Activated CD8-positive, alpha-beta T cell treated with anti-CD3 and anti-CD28 coated beads, Interleukin-2, amount 10 ng/mL, durations not matched to agents 7 days and 5 days (primary cell): ENCODE data around the gene MYO18A. TPM values are rescaled to one million over a fixed set of nuclear protein-coding genes. Genes with fewer than 3 reads are reported as not detected.

ENCODE experiments used
- ATAC-seq: fragments of 150-1000 bp; cut with Tn5 transposase; one replicate; pipeline ENCODE4 v1.10.0; 2021; ENCODE audit warnings: moderate library complexity
- CTCF ChIA-PET: fragments of 350-600 bp; sonication (Branson Sonifier 250); formaldehyde crosslinking; loops from one replicate; lab custom pipeline; 2021; ENCODE audit warnings: antibody characterized with exemption; lab: Charles Lee
- POLR2A ChIA-PET: fragments of 350-600 bp; sonication (Branson Sonifier 250); formaldehyde crosslinking; loops from one replicate; lab custom pipeline; 2021; ENCODE audit warnings: antibody characterized with exemption; lab: Charles Lee
- DNase-seq: peaks from one replicate; pipeline ENCODE4 v3.0.0-alpha.2; 2020
- H3K27ac Mint-ChIP-seq: one replicate; pipeline ENCODE4 v1.8.0; 2021; ENCODE audit warnings: mild to moderate bottlenecking, mixed read lengths
- H3K27me3 Mint-ChIP-seq: one replicate; pipeline ENCODE4 v1.8.0; 2021; ENCODE audit warnings: low read depth, mixed read lengths
- H3K36me3 Mint-ChIP-seq: one replicate; pipeline ENCODE4 v1.8.0; 2021; ENCODE audit warnings: low read depth, mixed read lengths
- H3K4me1 Mint-ChIP-seq: one replicate; pipeline ENCODE4 v1.8.0; 2021; ENCODE audit warnings: low read depth, mixed read lengths
- H3K4me3 Mint-ChIP-seq: one replicate; pipeline ENCODE4 v1.8.0; 2021; ENCODE audit warnings: mild to moderate bottlenecking, mixed read lengths
- H3K9me3 Mint-ChIP-seq: one replicate; pipeline ENCODE4 v1.8.0; 2022; ENCODE audit warnings: mixed read lengths; ENCODE audit not compliant: insufficient read depth
- total RNA-seq, 2 experiments: library from RNA; stranded (reverse); gene quantifications; one replicate each; pipeline ENCODE4 v1.2.3, GENCODE V29; 2021

Gene MYO18A
- total RNA-seq, 2 experiments from 2014 or later, result 53.4 to 53.8 TPM

DNA sequence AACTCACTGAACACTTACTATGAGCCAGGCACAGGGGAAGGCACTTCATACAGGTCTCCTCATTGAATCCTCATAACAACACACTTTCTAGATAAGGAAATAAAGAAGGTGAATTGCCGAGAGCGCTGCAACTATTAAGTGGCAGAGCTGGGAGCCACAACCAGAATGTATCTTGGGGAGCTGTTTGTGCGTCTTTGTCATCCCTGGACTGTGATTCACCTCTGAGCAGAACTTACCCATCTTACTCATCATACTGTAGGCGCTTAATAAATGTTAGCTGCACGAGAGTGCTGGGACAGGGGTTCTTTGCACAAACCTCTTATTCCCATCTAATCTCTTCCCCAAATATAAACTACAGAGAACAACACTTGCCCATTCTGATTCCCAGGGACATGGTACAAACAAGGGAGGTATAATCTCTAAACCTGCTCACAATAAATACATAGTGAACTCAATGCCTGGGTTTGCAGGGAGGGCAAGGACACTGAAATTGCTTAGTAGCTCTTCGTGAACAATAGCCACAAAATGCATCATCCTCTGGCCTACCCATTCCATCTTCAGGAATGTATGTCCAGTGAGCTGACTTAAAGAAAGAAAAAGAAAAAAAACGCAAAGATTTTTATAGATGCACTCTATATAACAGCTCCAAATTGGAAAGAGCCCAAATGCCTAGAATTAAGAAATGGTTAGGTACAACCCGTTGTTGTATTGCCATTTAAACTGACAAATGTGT is 43.0 kb downstream of the MYO18A start:
- H3K36me3 Mint-ChIP-seq, result peaks cover 28% of the 10 kb centered on the region
- DNase-seq, result no peak
- peak overlapping the region; percentile 98 for H3K27ac Mint-ChIP-seq

DNA sequence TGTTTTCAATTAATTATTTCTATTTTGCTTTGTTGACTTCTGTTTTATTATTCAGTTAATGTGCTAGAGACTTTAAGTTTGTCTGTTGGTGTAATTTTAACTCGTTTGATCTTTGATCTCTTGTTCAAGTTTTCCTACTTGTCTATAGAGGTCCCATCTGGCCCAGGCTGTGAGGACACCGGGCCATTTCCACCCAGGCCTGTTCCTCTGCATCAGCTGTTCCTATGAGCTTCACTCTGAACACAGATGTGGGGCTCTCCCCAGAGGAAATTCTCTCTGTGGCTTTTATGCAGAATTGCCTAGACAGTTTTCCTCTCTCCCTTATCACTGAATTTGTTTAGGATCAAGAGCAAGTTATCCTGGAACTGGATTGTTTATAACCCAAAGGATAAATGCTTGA is 44.7 kb downstream of the MYO18A start:
- POLR2A ChIA-PET, result no interaction called here
- H3K27me3 Mint-ChIP-seq, result no peaks in the 10 kb centered on the region
- CTCF ChIA-PET, result interaction anchor here (1.8 to 20.1 kb wide), 3 partner anchors 11 to 19 kb away, joined by 9 to 414 read pairs (median 66); no protein-coding TSS in a partner anchor
- no peak overlapping the region for H3K4me3 Mint-ChIP-seq
- peaks cover 68% of the 10 kb centered on the region for H3K4me1 Mint-ChIP-seq
- ATAC-seq (no peak), DNase-seq (no peak)
- no peak overlapping the region for H3K27ac Mint-ChIP-seq
- no peaks in the 10 kb centered on the region for H3K9me3 Mint-ChIP-seq
- H3K36me3 Mint-ChIP-seq, result peaks cover 28% of the 10 kb centered on the region

More for the DNA sequence above, 43.0 kb downstream of the MYO18A start:
- ChIA-PET CTCF (interaction anchor here (1.0 to 20.1 kb wide), 10 partner anchors 8 to 455 kb away, joined by 3 to 414 read pairs (median 11); partner anchors contain the start of genes ANKRD13B and MYO18A), POLR2A (interaction anchor here (1.2 kb wide), 1 partner anchor 157 kb away, joined by 3 read pairs; the partner anchor contains the start of gene NUFIP2)
- H3K27me3 Mint-ChIP-seq, result no peaks in the 10 kb centered on the region
- ATAC-seq, result no peak
- H3K4me1 Mint-ChIP-seq, result peaks cover 62% of the 10 kb centered on the region
- peak overlapping the region; percentile 92 for H3K4me3 Mint-ChIP-seq
- no peaks in the 10 kb centered on the region for H3K9me3 Mint-ChIP-seq

DNA sequence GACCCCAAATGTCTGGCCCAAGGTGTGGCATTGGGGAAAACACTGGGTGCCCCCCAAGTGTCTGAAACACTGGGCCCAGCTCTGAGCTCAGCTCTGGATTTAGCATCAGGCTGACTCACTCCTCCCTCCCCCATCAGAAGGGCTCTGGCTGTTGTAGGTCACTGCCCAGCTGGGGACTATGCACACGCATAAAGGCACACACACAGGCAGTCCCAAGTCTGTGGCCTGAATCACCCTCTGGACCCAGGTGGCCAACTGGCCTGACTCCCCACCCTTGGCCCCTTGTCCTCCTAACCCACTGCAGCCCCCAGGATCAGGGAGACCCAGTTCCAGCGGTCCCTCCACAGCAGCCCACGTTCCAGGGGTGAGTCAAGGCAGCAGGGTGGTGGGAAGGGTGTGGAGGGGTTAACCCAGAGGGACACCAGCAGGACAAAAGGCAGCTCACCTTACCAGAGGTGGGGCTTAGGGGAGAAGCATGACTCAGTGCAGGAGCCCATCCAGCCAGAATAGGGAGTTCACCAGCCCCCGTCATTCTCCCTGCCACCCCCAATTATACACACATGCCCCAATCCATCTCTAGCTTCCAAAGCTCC is 47.0 kb downstream of the MYO18A start:
- ChIA-PET CTCF (interaction anchor here (2.2 to 20.1 kb wide), 6 partner anchors 9 to 180 kb away, joined by 8 to 414 read pairs (median 43); no protein-coding TSS in a partner anchor), POLR2A (no interaction called here)
- no peaks in the 10 kb centered on the region for H3K9me3 Mint-ChIP-seq
- H3K4me1 Mint-ChIP-seq, result peaks cover 52% of the 10 kb centered on the region
- H3K27me3 Mint-ChIP-seq, result no peaks in the 10 kb centered on the region
- peak overlapping the region; percentile 20 for H3K27ac Mint-ChIP-seq
- H3K4me3 Mint-ChIP-seq, result no peak overlapping the region
- no peak for DNase-seq
- H3K36me3 Mint-ChIP-seq, result peaks cover 26% of the 10 kb centered on the region
- peak; percentile 15 for ATAC-seq

DNA sequence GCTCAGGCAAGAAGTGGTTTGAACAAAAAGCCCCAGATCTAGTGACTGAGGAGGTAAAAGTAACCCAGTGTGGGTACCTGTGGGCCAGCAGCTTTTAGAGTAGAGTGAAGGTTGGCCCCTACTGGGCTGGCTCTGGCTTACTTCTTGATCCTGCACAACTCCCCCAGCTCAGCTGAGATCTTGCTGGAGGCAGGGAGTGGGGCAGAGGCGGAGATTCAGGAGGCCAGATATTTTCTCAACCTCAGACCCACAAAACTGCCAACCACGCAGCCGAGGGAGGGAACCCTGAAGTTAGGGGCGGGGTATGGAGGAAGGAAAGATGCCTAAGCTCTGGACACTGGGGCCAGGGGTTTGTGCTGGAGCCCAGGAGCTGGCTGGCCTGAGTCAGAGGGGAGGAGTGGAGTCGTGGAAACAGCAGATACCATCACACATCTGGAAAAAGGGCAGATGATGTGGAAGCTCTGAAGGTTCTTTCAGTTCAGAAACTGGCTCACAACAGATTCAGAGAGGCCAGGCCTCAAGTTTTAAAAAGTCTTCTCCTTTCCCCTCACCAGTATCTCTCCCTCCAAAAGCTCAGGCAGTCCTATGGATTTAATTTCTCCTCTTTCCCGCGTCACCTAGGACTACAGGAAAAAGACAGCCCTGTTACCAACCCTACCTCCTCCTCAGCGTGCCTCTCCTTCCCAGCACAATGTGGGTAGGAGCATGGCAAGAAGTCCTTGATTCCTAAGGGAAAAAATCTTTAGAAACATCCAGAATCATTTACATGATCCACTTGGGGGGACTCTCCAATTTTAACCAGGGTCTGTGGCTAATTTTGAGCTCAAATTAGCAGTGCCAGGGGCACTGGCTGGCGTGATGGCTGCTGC is 48.1 kb downstream of the MYO18A start:
- DNase-seq (no peak), ATAC-seq (peak; percentile 26)
- ChIA-PET CTCF (interaction anchor here (1.2 to 20.1 kb wide), 9 partner anchors 8 to 368 kb away, joined by 3 to 414 read pairs (median 15); partner anchors contain the start of gene MYO18A), POLR2A (interaction anchor here (0.6 kb wide), 1 partner anchor 149 kb away, joined by 3 read pairs; no protein-coding TSS in a partner anchor)
- peak overlapping the region; percentile 66 for H3K27ac Mint-ChIP-seq
- no peaks in the 10 kb centered on the region for H3K9me3 Mint-ChIP-seq
- H3K27me3 Mint-ChIP-seq, result no peaks in the 10 kb centered on the region
- H3K4me1 Mint-ChIP-seq, result peaks cover 40% of the 10 kb centered on the region
- H3K36me3 Mint-ChIP-seq, result peaks cover 21% of the 10 kb centered on the region
- no peak overlapping the region for H3K4me3 Mint-ChIP-seq

DNA sequence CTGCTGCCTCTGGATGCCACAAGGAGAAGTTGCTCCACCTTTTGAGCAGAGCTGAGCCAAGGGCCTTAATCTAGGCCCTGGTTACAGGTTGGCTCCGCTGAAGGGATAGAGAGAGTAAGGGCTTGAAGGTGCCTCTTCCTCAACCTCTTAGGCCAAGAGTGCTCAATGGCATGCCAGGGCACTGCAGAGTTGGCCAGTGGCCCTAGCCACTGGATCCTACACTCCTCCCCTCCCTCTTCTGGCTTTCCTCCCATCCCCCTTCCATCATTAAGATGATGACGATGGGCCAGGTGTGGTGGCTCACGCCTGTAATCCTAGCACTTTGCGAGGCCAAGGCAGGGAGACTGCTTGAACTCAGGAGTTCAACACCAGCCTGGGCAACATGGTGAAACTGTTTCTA is 50.5 kb downstream of the MYO18A start:
- no peak overlapping the region for H3K4me3 Mint-ChIP-seq
- POLR2A ChIA-PET, result interaction anchor here (0.8 to 1.4 kb wide), 3 partner anchors 10 to 16 kb away, joined by 3 to 6 read pairs (median 4); no protein-coding TSS in a partner anchor
- no peaks in the 10 kb centered on the region for H3K9me3 Mint-ChIP-seq
- DNase-seq (no peak), ATAC-seq (no peak)
- H3K27ac Mint-ChIP-seq, result no peak overlapping the region
- CTCF ChIA-PET, result interaction anchor here (1.1 to 6.7 kb wide), 6 partner anchors 9 to 164 kb away, joined by 3 to 86 read pairs (median 6); no protein-coding TSS in a partner anchor
- H3K4me1 Mint-ChIP-seq, result peaks cover 27% of the 10 kb centered on the region
- H3K36me3 Mint-ChIP-seq, result peaks cover 10% of the 10 kb centered on the region
- H3K27me3 Mint-ChIP-seq, result no peaks in the 10 kb centered on the region

DNA sequence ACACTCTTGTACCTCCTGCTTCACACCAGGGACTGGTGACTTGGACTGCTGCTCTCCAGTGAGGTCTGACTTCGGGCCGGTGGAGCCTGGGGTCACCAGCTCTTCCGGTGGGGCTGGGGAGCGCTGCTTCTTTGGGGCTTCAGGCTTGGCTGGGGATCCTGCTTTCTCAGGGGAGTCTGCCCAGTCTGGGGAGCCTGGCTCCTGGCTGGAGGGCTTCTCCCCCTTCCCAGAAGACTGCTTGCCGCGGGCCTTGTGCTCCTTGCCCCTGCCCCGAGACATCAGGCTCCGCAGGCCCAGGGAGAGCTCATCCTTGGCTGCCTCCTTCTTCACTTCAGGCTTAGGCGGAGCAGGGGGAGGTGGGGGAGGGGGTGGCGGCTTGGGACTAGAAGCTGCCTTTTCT is 52.4 kb downstream of the MYO18A start:
- CTCF ChIA-PET, result interaction anchor here (1.1 to 6.4 kb wide), 7 partner anchors 10 to 162 kb away, joined by 4 to 86 read pairs (median 5); partner anchors contain the start of gene MYO18A
- no peak overlapping the region for H3K4me3 Mint-ChIP-seq
- peaks cover 25% of the 10 kb centered on the region for H3K4me1 Mint-ChIP-seq
- ATAC-seq (no peak), DNase-seq (no peak)
- POLR2A ChIA-PET, result interaction anchor here (1.4 kb wide), 1 partner anchor 13 kb away, joined by 3 read pairs; no protein-coding TSS in a partner anchor
- H3K27me3 Mint-ChIP-seq, result no peaks in the 10 kb centered on the region
- H3K36me3 Mint-ChIP-seq, result peaks cover 5% of the 10 kb centered on the region
- H3K9me3 Mint-ChIP-seq, result no peaks in the 10 kb centered on the region
- no peak overlapping the region for H3K27ac Mint-ChIP-seq

DNA sequence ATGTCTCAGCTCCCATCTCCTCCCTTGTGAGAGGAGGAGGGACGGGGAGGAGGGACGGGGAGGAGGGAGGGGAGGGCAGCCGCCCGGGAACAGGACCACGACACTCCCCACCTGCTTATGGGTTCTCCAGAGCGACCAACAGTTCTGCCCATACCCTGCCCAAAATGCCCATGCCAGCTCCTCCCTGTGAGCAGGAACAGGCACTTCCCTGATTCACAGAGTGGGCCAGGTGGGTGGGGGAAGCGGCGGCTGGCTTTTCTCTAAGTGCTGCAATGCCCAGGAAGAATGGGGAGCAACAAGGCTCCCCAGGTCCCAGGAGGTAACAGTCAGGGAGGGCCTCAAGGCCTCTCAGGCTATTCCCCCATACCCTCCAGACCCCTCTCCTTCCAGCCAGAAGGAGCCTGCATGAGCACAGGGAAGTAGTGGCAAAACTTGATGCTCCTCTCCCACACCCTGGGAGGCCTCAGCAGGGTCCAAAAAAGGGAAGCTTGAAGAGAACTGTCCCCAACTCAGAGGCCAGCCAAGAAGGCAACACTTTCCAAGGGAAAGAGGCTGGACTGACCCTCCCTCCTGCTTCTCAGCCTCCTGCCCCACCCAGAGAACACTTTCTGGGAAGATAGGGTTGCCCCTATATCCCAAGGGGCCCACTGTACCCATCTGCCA is 53.8 kb downstream of the MYO18A start:
- no peaks in the 10 kb centered on the region for H3K27me3 Mint-ChIP-seq
- ChIA-PET CTCF (interaction anchor here (3.6 to 4.9 kb wide), 2 partner anchors 10 to 15 kb away, joined by 31 to 414 read pairs; no protein-coding TSS in a partner anchor), POLR2A (interaction anchor here (3.4 kb wide), 1 partner anchor 13 kb away, joined by 33 read pairs; no protein-coding TSS in a partner anchor)
- H3K9me3 Mint-ChIP-seq, result no peaks in the 10 kb centered on the region
- DNase-seq (no peak), ATAC-seq (no peak)
- no peak overlapping the region for H3K27ac Mint-ChIP-seq
- H3K4me3 Mint-ChIP-seq, result no peak overlapping the region
- H3K36me3 Mint-ChIP-seq, result peaks cover 6% of the 10 kb centered on the region
- H3K4me1 Mint-ChIP-seq, result peaks cover 12% of the 10 kb centered on the region

DNA sequence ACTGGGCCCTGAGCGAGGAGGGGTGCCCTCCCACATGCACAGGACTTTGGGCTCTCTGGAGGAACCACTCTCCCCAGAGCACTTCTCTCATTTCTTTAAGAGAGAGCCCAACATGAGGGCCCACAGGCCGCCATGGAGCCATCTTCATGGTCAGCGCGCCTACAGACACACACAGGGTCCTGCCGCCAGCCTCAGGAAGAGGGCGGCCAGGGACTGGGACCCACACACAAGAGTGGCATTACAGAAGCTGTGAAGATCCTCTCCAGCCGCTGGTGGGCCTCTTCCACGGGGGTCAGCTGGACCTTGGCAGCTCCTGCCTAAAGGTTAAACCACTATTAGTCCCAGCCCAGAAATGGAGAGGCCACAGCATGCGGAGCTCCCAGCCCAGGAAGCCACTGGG is 54.5 kb downstream of the MYO18A start:
- no peaks in the 10 kb centered on the region for H3K27me3 Mint-ChIP-seq
- no peak overlapping the region for H3K4me3 Mint-ChIP-seq
- H3K27ac Mint-ChIP-seq, result no peak overlapping the region
- H3K4me1 Mint-ChIP-seq, result peaks cover 4% of the 10 kb centered on the region
- no peaks in the 10 kb centered on the region for H3K9me3 Mint-ChIP-seq
- peaks cover 3% of the 10 kb centered on the region for H3K36me3 Mint-ChIP-seq
- CTCF ChIA-PET, result interaction anchor here (2.1 to 4.9 kb wide), 4 partner anchors 9 to 94 kb away, joined by 31 to 414 read pairs (median 64); partner anchors contain the start of gene MYO18A
- ATAC-seq (no peak), DNase-seq (no peak)
- POLR2A ChIA-PET, result interaction anchor here (2.1 to 3.4 kb wide), 2 partner anchors 14 to 20 kb away, joined by 8 to 33 read pairs; no protein-coding TSS in a partner anchor

DNA sequence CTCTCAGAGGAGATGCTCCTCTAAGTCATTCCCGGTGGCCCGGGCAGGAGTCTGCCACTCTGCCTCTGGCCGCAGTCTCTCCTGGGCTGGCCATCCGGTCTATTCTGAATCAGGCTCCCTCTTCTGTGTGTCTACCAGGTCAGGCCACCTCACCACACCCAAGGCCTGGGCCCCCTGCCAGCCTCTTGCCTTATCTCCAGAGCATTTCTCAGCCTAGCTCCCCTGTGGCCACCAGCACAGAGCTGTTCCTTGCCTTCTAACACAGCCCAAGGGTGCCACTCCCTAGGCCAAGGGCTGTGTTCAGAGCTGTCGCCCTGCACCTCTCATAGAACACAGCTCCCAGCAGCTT is 55.3 kb downstream of the MYO18A start:
- CTCF ChIA-PET, result interaction anchor here (0.9 to 4.9 kb wide), 27 partner anchors 8 to 442 kb away, joined by 3 to 414 read pairs (median 7); partner anchors contain the start of genes MYO18A and NUFIP2

More for the DNA sequence above, 55.3 kb downstream of the MYO18A start:
- DNase-seq (no peak), ATAC-seq (no peak)
- H3K36me3 Mint-ChIP-seq, result peaks cover 4% of the 10 kb centered on the region
- POLR2A ChIA-PET, result interaction anchor here (1.5 to 3.4 kb wide), 3 partner anchors 14 to 23 kb away, joined by 8 to 33 read pairs (median 8); no protein-coding TSS in a partner anchor
- no peak overlapping the region for H3K4me3 Mint-ChIP-seq
- H3K9me3 Mint-ChIP-seq, result no peaks in the 10 kb centered on the region
- no peaks in the 10 kb centered on the region for H3K27me3 Mint-ChIP-seq
- peak overlapping the region; percentile 36 for H3K27ac Mint-ChIP-seq
- peaks cover 4% of the 10 kb centered on the region for H3K4me1 Mint-ChIP-seq
